ENCODE data around the gene MTFR1L. TPM values are rescaled to one million over a fixed set of nuclear protein-coding genes. Genes with fewer than 3 reads are reported as not detected.

MTFR1L gene
- total RNA-seq, 1 experiment from 2014 or later = 49.9 TPM

DNA sequence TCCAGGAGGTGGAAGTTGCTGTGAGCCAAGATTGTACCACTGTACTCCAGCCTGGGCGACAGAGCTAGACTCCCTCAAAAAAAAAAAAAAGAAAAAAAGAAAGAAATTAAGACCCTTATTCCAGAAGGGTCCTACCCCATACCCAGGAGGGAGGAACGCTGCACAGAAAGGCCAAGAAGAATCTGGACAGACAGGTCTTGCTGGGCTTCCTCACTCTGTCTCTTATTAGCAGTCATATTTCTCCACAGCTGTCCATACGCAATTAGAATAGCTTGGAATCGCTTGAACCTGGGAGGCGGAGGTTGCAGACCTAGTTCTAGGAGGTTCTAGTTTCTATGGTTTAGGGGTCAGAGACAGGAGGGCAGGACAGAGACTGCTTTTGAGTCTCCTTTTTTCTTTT is 58.9 kb downstream of the MTFR1L start:
- Histone ChIP-seq H3K4me3 (no peak overlapping the region), H3K9me3 (replicated peaks) (no peaks in the 10 kb centered on the region), H3K36me3 (no peaks in the 10 kb centered on the region), H3K27me3 (no peaks in the 10 kb centered on the region; the same call in 1 of the 2 replicates), H3K4me1 (no peaks in the 10 kb centered on the region), H3K27ac (no peak overlapping the region)
- DNase-seq = no peak

DNA sequence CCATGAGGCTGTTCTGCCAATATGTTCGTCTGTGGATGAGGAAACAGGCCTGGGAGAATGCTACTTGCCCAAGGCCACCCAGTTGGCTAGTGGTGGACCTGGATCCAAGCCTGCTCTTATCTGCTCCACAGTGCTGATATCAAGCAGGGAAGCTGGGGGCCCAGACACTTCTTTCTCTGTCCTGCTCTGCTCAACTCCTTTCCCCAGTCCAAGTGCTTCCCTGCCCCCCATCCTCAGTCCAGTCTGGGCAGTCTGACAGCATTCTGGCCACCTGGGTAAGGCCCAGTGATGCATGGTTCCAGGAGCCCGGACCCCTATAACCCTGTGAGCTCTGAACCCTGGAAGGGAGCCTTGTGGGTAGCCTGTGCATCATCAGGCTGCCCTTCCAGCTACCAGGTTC is 59.9 kb downstream of the MTFR1L start:
- Histone ChIP-seq H3K27me3 (no peaks in the 10 kb centered on the region; the same call in 1 of the 2 replicates), H3K4me3 (no peak overlapping the region), H3K27ac (no peak overlapping the region), H3K4me1 (no peaks in the 10 kb centered on the region), H3K9me3 (replicated peaks) (no peaks in the 10 kb centered on the region), H3K36me3 (no peaks in the 10 kb centered on the region)
- DNase-seq = no peak

DNA sequence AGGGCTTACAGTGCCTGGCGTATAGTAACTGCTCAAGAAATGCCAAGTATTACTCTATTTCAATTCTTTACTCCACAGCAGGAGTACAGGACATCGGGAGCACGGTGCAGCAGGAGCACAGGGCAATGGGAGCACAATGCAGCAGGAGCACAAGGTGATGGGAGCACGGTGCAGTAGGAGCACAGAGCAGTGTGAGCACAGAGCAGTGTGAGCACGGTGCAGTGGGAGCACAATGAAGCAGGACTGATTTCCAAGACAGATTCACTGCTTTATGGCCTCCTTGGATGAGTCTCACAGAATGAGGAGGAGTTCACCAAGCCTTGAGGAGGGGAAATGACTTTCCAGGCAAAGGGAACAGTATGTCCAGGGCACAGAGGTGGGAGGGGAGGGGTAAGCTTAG is 60.8 kb downstream of the MTFR1L start:
- H3K27me3 ChIP-seq = no peaks in the 10 kb centered on the region; the same call in 1 of the 2 replicates
- H3K36me3 ChIP-seq = no peaks in the 10 kb centered on the region
- no peak overlapping the region for H3K27ac ChIP-seq
- no peak for DNase-seq
- no peak overlapping the region for H3K4me3 ChIP-seq
- H3K4me1 ChIP-seq = no peaks in the 10 kb centered on the region
- no peaks in the 10 kb centered on the region for H3K9me3 ChIP-seq (replicated peaks)

DNA sequence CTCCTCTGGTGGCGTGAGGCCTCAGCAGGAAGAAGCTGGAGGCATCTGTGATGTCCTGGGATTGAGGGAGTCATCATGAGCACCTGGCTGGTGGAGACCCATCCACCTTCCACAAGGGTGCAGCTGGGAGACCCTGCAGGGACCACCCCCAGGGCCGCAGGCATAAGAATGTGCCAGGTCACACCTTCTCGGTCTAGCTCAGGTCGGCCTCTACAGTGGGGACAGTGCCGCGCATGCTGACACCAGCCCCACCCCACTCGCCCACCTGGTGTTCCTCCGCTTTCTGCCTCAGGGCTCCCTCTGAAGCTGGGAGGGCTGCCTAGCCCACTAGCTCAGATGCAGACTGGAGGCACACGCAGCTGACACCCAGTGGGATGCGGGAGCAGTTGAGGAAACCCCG is 61.5 kb downstream of the MTFR1L start:
- no peak overlapping the region for H3K4me3 ChIP-seq
- no peaks in the 10 kb centered on the region for H3K36me3 ChIP-seq
- no peak overlapping the region for H3K27ac ChIP-seq
- no peaks in the 10 kb centered on the region for H3K9me3 ChIP-seq (replicated peaks)
- H3K4me1 ChIP-seq = no peaks in the 10 kb centered on the region
- no peak for DNase-seq
- no peaks in the 10 kb centered on the region; the same call in 1 of the 2 replicates for H3K27me3 ChIP-seq

Other genes starting within 250 kb of the MTFR1L start
- gene MAN1C1, start 203.2 kb upstream of the MTFR1L start, total RNA-seq (2014; rRNA removed; shearing (Covaris generic)) = 73.9 and 74.6 TPM in 2 replicates
- gene SELENON, start 19.8 kb upstream of the MTFR1L start, total RNA-seq (2014; rRNA removed; shearing (Covaris generic)) = 63.1 and 64.3 TPM in 2 replicates
- 28.9 and 34.3 TPM in 2 replicates for gene AUNIP, start 39.5 kb downstream of the MTFR1L start, total RNA-seq (2014; rRNA removed; shearing (Covaris generic))
- 2.1 and 2.4 TPM in 2 replicates for gene PAQR7, start 55.8 kb downstream of the MTFR1L start, total RNA-seq (2014; rRNA removed; shearing (Covaris generic))
- 1,028 and 1,091 TPM in 2 replicates for gene STMN1, start 86.5 kb downstream of the MTFR1L start, total RNA-seq (2014; rRNA removed; shearing (Covaris generic))
- 3.8 and 4.0 TPM in 2 replicates for gene PAFAH2, start 178.1 kb downstream of the MTFR1L start, total RNA-seq (2014; rRNA removed; shearing (Covaris generic))
- gene EXTL1, start 201.8 kb downstream of the MTFR1L start, total RNA-seq (2014; rRNA removed; shearing (Covaris generic)) = 32.7 and 38.7 TPM in 2 replicates
- 0.08 and 0.26 TPM in 2 replicates for gene SLC30A2, start 226.2 kb downstream of the MTFR1L start, total RNA-seq (2014; rRNA removed; shearing (Covaris generic))
- not detected in 2 replicates for gene TRIM63, start 247.7 kb downstream of the MTFR1L start, total RNA-seq (2014; rRNA removed; shearing (Covaris generic))

All from SJCRH30 (cell line).